Mucosa of descending colon (tissue), 3 donors: ENCODE data around the gene RDH8. TPM values are rescaled to one million over a fixed set of nuclear protein-coding genes. Genes with fewer than 3 reads are reported as not detected.

Experiments
- ATAC-seq: fragments of 200-7000 bp; cut with Tn5 transposase; one replicate; pipeline ENCODE4 v1.9.1; 2020; ENCODE audit warnings: mild to moderate bottlenecking, moderate library complexity
- DNase-seq, 3 donors: peaks; one replicate each; pipeline ENCODE4 v3.0.0-alpha.2; 2020
- H3K36me3 ChIP-seq: fragments of 200-600 bp; one replicate; pipeline ENCODE4 v1.8.0; 2021; ENCODE audit warnings: low read depth, mild to moderate bottlenecking
- H3K4me1 ChIP-seq: fragments of 200-600 bp; one replicate; pipeline ENCODE4 v1.8.0; 2021; ENCODE audit warnings: low read depth, mild to moderate bottlenecking
- H3K4me3 ChIP-seq: fragments of 200-600 bp; one replicate; pipeline ENCODE4 v1.8.0; 2021; ENCODE audit warnings: mild to moderate bottlenecking
- H3K9me3 ChIP-seq: fragments of 200-600 bp; one replicate; pipeline ENCODE4 v1.8.0; 2021; ENCODE audit warnings: mild to moderate bottlenecking
- intact Hi-C, 2 donors: fragments of 100-400 bp; cut with DNase I in 1 of 2; cut with micrococcal nuclease in 1 of 2; formaldehyde crosslinking; loops; one replicate each; pipeline versions ENCODE4 v1.11.0 to v1.11.1; 2022; cut with DNase I, micrococcal nuclease
- total RNA-seq, 3 donors: library from RNA; stranded (reverse); fragmentation: NEBNext Ultra II Directional in 2 of 3; extraction: Animal tissue kit (Norgen Biotek cat#: 25700) in 2 of 3; gene quantifications; one replicate each; pipeline versions ENCODE4 v1.2.1 to v1.2.4, GENCODE V29; 2021 to 2023
- TF ChIP-seq, protein P1 (sequence below): fragments of 200-600 bp; IDR thresholded peaks from one replicate; pipeline ENCODE4 v1.8.0; 2022; ENCODE audit warnings: antibody characterized with exemption, mild to moderate bottlenecking
- donor health status: DM: no; HTN: no; CAD: no; lungs with moderate emphysema.
- donor health status: DM: no; HTN: no; CAD: no.
- donor health status: DM: no; HTN: yes; CAD: no.

The RDH8 gene
- total RNA-seq, 3 donors from 2014 or later, result not detected

DNA sequence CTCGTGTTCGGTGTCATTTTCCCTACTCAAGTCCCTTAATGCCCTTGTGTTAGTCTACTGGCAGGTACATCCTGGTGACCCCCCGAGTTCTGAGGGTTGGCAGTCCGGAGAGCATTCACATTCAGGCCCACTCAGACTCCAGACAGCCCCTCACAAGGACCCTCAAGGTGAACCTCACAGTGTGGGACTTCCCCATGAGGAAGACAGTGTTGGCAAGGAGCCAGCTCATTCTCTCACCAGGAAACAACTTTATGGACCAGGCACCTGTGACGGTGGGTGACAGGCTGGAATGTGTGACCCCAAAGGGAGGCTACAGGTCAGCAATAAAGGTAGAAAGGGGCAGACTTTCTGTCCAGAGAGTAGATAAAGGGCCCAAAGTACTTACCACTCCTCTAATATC lies 24.5 kb downstream of the RDH8 start:
- TF ChIP-seq, protein P1, sequence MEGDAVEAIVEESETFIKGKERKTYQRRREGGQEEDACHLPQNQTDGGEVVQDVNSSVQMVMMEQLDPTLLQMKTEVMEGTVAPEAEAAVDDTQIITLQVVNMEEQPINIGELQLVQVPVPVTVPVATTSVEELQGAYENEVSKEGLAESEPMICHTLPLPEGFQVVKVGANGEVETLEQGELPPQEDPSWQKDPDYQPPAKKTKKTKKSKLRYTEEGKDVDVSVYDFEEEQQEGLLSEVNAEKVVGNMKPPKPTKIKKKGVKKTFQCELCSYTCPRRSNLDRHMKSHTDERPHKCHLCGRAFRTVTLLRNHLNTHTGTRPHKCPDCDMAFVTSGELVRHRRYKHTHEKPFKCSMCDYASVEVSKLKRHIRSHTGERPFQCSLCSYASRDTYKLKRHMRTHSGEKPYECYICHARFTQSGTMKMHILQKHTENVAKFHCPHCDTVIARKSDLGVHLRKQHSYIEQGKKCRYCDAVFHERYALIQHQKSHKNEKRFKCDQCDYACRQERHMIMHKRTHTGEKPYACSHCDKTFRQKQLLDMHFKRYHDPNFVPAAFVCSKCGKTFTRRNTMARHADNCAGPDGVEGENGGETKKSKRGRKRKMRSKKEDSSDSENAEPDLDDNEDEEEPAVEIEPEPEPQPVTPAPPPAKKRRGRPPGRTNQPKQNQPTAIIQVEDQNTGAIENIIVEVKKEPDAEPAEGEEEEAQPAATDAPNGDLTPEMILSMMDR, result no peak
- H3K4me1 ChIP-seq, result no peaks in the 10 kb centered on the region
- ATAC-seq (peak; percentile 31), DNase-seq (peak in 1 of 3 donors; percentile 45)
- H3K36me3 ChIP-seq, result no peaks in the 10 kb centered on the region
- no peaks in the 10 kb centered on the region for H3K9me3 ChIP-seq
- intact Hi-C loops, result no loop called here
- H3K4me3 ChIP-seq, result no peak overlapping the region

DNA sequence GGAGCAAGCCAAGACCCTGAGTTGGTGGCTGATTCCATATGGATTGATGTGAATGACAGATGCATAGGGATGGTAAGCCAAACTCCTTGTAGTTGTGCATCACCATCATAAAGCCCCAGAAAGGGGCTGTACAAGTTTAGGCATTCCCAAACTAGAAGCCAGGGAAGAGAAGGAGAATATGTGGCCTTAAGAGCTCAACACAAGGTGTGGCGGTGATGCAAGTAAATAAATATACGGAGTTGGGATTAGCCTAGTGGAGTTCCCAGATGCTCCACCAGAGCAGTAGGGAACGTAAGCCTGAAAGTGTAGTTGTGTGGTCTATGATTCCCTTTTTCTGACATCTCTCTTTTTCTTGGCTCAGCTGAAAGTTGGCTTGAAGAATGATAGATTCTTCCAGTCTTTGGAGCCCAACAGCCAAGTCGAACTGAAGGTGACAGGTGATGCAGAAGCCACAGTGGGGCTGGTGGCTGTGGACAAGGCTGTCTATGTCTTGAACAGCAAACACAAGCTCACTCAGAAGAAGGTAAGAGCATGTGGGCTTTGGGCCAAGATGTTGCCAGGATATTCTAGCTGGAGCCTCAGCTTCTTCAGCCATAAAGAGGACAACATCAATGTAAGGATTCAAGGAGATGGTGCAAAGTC lies 30.1 kb downstream of the RDH8 start:
- ATAC-seq, result no peak
- TF ChIP-seq, protein P1, result no peak
- DNase-seq, result no peak
- Histone ChIP-seq H3K9me3 (peaks cover 9% of the 10 kb centered on the region), H3K4me1 (no peaks in the 10 kb centered on the region), H3K4me3 (no peak overlapping the region), H3K36me3 (no peaks in the 10 kb centered on the region)
- intact Hi-C loops, result no loop called here

DNA sequence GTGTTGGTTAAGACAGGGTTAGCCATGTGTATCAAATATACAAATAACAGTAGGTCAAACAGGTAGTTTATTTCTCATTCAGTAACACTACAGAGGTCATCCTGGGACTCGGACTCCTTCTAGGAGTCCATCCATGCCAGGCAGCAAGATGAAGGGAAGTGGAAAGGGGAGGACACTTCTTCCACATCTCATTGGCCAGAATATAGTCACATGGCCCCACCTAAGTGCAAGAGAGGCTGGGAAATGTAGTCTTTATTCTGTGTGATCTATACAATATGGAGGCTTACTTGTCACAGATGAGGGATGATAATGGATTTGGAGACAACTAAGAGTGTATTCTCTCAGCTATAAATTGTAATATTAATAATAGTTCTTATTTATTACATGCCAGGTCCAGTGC lies 31.1 kb downstream of the RDH8 start:
- TF ChIP-seq, protein P1, result no peak
- DNase-seq, result no peak
- Histone ChIP-seq H3K9me3 (peaks cover 9% of the 10 kb centered on the region), H3K36me3 (no peaks in the 10 kb centered on the region), H3K4me3 (no peak overlapping the region), H3K4me1 (no peaks in the 10 kb centered on the region)
- intact Hi-C loops, result no loop called here
- no peak for ATAC-seq

DNA sequence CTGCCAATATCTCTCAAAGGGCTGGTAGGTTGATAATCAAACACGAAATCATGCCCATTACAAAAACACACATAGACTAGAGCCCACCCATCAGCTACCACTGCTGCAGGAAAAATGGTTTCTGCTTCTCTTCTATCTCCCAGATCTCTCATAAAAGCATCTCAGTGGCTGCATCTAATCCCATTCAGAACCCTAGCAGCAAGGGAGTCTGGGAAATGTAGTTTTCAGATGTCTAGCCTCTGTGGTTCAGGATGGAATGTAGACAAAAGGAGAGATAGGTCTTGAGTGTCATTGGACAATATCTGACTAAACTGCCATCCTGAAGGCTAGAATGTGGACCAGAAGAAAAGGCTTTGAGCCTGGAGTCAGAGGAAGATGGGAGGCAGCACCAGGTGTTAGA lies 32.1 kb downstream of the RDH8 start:
- intact Hi-C loops, result no loop called here
- ATAC-seq (no peak), DNase-seq (no peak)
- Histone ChIP-seq H3K4me1 (no peaks in the 10 kb centered on the region), H3K36me3 (no peaks in the 10 kb centered on the region), H3K4me3 (no peak overlapping the region), H3K9me3 (peaks cover 9% of the 10 kb centered on the region)
- TF ChIP-seq, protein P1, result no peak

DNA sequence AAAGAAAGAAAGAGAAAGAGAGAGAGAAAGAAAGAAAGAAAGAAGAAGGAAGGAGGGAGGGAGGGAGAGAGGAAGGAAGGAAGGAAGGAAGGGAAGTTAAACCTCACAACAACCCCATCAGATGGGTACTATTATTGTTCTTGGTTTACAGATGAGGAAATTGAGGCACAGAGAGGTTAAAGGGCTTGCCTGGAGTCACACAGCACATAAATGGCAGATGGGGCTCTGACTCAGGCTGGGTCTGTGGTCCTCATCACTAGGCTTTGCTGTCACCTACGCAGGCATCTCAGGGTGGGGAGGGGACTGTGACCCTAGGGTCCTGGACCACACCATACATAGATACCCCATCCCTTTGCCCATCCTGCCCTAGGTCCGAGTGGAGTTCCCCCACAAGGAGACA lies 36.3 kb downstream of the RDH8 start:
- intact Hi-C loops, result no loop called here
- ATAC-seq (no peak), DNase-seq (no peak)
- TF ChIP-seq, protein P1, result no peak
- Histone ChIP-seq H3K4me1 (no peaks in the 10 kb centered on the region), H3K9me3 (no peaks in the 10 kb centered on the region), H3K36me3 (no peaks in the 10 kb centered on the region), H3K4me3 (no peak overlapping the region)
